HepG2 (cell line): ENCODE measurements around the gene EZH1. TPM values are rescaled to one million over a fixed set of nuclear protein-coding genes. Genes with fewer than 3 reads are reported as not detected.

Experiments
- FOXM1 ChIP-seq: sonication (generic); formaldehyde crosslinking; IDR thresholded peaks from 2 replicates; pipeline ENCODE4 v1.5.0; 2020; ENCODE audit warnings: missing genetic modification reagents
- ZNF781 ChIP-seq: sonication (generic); formaldehyde crosslinking; IDR thresholded peaks from 2 replicates; pipeline ENCODE4 v1.5.1; 2020; ENCODE audit warnings: borderline replicate concordance, mild to moderate bottlenecking, missing genetic modification reagents; ENCODE audit errors: not compliant biosample characterization
- polyA plus RNA-seq, 8 experiments: library from polyadenylated mRNA; depleted of rRNA in 3 of 8; stranded (reverse) in 7 of 8; unstranded in 1 of 8; fragments of >200 nt; fragmentation: Illumina TruSeq in 4 of 8; extraction: Trizol in 4 of 8; gene quantifications; 2 replicates each; pipeline versions ENCODE4 v1.2.1 to v1.2.3, GENCODE V29; 2011 to 2016; ENCODE audit warnings: low read depth in 4 of 8, missing spikeins in 1 of 8, mixed read lengths in 1 of 8; ENCODE audit not compliant: insufficient read depth in 1 of 8
- total RNA-seq, 5 experiments: library from RNA; depleted of rRNA; stranded (reverse); fragments of >200 nt; fragmentation: Illumina TruSeq; extraction: Trizol; gene quantifications; 2 replicates each; pipeline ENCODE4 v1.2.3, GENCODE V29; 2016; ENCODE audit warnings: low read depth in 1 of 5
- TF ChIP-seq, protein P1 (sequence below): sonication (generic); formaldehyde crosslinking; IDR thresholded peaks from 2 replicates; pipeline ENCODE4 v1.5.0; 2020; ENCODE audit warnings: mild to moderate bottlenecking, missing genetic modification reagents
- TF ChIP-seq, protein P2 (sequence below): sonication (generic); formaldehyde crosslinking; IDR thresholded peaks from 2 replicates; pipeline ENCODE4 v1.5.0; 2020; ENCODE audit warnings: mild to moderate bottlenecking, missing genetic modification reagents, borderline replicate concordance
- TF ChIP-seq, protein P3 (sequence below): sonication (generic); formaldehyde crosslinking; IDR thresholded peaks from 2 replicates; pipeline ENCODE4 v1.5.0; 2020; ENCODE audit warnings: missing genetic modification reagents, mild to moderate bottlenecking, borderline replicate concordance
- TF ChIP-seq, protein P4 (sequence below): sonication (generic); formaldehyde crosslinking; IDR thresholded peaks from 2 replicates; pipeline ENCODE4 v1.8.0; 2022; ENCODE audit warnings: mild to moderate bottlenecking, missing genetic modification reagents, borderline replicate concordance
- TF ChIP-seq, protein P5 (sequence below): IDR thresholded peaks from 2 replicates; pipeline ENCODE4 v1.6.1; 2016; ENCODE audit warnings: missing genetic modification reagents, missing compliant biosample characterization
- TF ChIP-seq, protein P6 (sequence below): sonication (generic); formaldehyde crosslinking; IDR thresholded peaks from 2 replicates; pipeline ENCODE4 v1.4.0; 2020; ENCODE audit warnings: missing genetic modification reagents, borderline replicate concordance
- TF ChIP-seq, protein P7 (sequence below): sonication (generic); formaldehyde crosslinking; IDR thresholded peaks from 2 replicates; pipeline ENCODE4 v1.5.1; 2020; ENCODE audit warnings: missing genetic modification reagents, mild to moderate bottlenecking, borderline replicate concordance
- TF ChIP-seq, protein P8 (sequence below): sonication (generic); formaldehyde crosslinking; IDR thresholded peaks from 2 replicates; pipeline ENCODE4 v1.9.0; 2021; ENCODE audit warnings: missing genetic modification reagents, borderline replicate concordance

Gene EZH1
- total and polyA plus RNA-seq, 2 of the 13 experiments (the other 11 are each of a cell fraction or from before 2014, with no cell fraction given): 11.6 to 24.0 TPM

DNA sequence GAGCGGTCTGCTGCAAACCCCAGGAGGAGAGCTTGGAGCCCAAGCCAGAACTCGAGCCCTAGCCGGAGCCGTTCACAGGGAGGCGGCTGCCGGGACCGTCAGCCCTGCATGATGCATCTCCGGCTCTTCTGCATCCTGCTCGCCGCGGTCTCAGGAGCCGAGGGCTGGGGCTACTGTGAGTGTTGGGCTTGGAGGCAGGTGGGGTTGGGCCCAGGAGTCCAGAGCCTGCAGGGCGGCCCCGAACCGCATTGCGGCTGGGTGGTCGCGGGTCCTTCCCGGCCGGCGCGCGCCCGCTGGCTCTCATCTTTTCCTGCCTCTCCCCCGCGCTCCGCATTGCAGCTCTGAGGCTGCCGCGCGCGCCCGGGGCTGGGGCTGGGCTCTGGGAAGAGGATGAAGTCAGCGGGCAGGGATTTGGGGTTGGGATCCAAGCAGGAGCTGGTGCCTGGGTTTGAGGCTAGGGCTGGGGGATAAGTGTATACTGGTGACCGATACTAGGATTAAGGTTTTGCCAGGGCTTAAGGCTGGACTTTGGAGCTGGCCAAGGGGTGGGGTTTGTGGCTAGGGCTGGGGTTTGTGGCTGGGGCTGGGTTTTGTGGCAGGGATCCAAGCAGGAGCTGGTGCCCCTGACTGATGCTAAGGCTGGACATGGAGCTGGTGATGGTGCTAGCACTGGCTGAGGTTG is 62.0 kb downstream of the EZH1 start (continued):
- TF ChIP-seq, protein P1, sequence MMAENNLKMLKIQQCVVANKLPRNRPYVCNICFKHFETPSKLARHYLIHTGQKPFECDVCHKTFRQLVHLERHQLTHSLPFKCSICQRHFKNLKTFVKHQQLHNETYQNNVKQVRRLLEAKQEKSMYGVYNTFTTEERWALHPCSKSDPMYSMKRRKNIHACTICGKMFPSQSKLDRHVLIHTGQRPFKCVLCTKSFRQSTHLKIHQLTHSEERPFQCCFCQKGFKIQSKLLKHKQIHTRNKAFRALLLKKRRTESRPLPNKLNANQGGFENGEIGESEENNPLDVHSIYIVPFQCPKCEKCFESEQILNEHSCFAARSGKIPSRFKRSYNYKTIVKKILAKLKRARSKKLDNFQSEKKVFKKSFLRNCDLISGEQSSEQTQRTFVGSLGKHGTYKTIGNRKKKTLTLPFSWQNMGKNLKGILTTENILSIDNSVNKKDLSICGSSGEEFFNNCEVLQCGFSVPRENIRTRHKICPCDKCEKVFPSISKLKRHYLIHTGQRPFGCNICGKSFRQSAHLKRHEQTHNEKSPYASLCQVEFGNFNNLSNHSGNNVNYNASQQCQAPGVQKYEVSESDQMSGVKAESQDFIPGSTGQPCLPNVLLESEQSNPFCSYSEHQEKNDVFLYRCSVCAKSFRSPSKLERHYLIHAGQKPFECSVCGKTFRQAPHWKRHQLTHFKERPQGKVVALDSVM (CRISPR knock-in tag): peak; percentile 33; the same call in 1 of the 2 replicates
- TF ChIP-seq, protein P2, sequence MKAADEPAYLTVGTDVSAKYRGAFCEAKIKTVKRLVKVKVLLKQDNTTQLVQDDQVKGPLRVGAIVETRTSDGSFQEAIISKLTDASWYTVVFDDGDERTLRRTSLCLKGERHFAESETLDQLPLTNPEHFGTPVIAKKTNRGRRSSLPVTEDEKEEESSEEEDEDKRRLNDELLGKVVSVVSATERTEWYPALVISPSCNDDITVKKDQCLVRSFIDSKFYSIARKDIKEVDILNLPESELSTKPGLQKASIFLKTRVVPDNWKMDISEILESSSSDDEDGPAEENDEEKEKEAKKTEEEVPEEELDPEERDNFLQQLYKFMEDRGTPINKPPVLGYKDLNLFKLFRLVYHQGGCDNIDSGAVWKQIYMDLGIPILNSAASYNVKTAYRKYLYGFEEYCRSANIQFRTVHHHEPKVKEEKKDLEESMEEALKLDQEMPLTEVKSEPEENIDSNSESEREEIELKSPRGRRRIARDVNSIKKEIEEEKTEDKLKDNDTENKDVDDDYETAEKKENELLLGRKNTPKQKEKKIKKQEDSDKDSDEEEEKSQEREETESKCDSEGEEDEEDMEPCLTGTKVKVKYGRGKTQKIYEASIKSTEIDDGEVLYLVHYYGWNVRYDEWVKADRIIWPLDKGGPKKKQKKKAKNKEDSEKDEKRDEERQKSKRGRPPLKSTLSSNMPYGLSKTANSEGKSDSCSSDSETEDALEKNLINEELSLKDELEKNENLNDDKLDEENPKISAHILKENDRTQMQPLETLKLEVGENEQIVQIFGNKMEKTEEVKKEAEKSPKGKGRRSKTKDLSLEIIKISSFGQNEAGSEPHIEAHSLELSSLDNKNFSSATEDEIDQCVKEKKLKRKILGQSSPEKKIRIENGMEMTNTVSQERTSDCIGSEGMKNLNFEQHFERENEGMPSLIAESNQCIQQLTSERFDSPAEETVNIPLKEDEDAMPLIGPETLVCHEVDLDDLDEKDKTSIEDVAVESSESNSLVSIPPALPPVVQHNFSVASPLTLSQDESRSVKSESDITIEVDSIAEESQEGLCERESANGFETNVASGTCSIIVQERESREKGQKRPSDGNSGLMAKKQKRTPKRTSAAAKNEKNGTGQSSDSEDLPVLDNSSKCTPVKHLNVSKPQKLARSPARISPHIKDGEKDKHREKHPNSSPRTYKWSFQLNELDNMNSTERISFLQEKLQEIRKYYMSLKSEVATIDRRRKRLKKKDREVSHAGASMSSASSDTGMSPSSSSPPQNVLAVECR (CRISPR knock-in tag): peak; percentile 79
- TF ChIP-seq, protein P3, sequence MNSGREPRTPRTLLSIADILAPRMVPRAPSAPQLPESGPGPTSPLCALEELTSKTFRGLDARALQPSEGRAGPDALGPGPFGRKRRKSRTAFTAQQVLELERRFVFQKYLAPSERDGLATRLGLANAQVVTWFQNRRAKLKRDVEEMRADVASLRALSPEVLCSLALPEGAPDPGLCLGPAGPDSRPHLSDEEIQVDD (CRISPR knock-in tag): 0 out of 2 replicates have a peak, but pooled peaks have one; percentile 39
- TF ChIP-seq, protein P4, sequence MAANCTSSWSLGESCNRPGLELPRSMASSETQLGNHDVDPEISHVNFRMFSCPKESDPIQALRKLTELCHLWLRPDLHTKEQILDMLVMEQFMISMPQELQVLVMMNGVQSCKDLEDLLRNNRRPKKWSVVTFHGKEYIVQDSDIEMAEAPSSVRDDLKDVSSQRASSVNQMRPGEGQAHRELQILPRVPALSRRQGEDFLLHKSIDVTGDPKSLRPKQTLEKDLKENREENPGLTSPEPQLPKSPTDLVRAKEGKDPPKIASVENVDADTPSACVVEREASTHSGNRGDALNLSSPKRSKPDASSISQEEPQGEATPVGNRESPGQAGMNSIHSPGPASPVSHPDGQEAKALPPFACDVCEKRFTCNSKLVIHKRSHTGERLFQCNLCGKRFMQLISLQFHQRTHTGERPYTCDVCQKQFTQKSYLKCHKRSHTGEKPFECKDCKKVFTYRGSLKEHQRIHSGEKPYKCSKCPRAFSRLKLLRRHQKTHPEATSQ: no peak
- TF ChIP-seq, protein P5, sequence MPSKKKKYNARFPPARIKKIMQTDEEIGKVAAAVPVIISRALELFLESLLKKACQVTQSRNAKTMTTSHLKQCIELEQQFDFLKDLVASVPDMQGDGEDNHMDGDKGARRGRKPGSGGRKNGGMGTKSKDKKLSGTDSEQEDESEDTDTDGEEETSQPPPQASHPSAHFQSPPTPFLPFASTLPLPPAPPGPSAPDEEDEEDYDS (CRISPR knock-in tag): 0 out of 2 replicates have a peak, but pooled peaks have one; percentile 29
- TF ChIP-seq FOXM1 (CRISPR knock-in tag) (no peak), ZNF781 (CRISPR knock-in tag) (peak; percentile 37)
- TF ChIP-seq, protein P6, sequence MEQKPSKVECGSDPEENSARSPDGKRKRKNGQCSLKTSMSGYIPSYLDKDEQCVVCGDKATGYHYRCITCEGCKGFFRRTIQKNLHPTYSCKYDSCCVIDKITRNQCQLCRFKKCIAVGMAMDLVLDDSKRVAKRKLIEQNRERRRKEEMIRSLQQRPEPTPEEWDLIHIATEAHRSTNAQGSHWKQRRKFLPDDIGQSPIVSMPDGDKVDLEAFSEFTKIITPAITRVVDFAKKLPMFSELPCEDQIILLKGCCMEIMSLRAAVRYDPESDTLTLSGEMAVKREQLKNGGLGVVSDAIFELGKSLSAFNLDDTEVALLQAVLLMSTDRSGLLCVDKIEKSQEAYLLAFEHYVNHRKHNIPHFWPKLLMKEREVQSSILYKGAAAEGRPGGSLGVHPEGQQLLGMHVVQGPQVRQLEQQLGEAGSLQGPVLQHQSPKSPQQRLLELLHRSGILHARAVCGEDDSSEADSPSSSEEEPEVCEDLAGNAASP: peak; percentile 30; the same call in 1 of the 2 replicates
- TF ChIP-seq, protein P7, sequence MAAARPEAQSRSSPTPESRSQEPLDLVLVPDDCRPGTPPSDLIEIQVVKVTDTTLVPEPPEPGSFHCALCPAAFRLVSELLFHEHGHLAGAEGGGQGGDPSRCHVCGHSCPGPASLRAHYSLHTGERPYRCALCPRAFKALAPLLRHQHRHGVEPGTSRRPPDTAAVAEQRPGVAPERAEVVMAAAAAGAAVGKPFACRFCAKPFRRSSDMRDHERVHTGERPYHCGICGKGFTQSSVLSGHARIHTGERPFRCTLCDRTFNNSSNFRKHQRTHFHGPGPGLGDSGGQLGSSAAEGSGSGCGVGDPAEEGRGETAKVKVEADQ: 0 out of 2 replicates have a peak, but pooled peaks have one; percentile 13
- TF ChIP-seq, protein P8, sequence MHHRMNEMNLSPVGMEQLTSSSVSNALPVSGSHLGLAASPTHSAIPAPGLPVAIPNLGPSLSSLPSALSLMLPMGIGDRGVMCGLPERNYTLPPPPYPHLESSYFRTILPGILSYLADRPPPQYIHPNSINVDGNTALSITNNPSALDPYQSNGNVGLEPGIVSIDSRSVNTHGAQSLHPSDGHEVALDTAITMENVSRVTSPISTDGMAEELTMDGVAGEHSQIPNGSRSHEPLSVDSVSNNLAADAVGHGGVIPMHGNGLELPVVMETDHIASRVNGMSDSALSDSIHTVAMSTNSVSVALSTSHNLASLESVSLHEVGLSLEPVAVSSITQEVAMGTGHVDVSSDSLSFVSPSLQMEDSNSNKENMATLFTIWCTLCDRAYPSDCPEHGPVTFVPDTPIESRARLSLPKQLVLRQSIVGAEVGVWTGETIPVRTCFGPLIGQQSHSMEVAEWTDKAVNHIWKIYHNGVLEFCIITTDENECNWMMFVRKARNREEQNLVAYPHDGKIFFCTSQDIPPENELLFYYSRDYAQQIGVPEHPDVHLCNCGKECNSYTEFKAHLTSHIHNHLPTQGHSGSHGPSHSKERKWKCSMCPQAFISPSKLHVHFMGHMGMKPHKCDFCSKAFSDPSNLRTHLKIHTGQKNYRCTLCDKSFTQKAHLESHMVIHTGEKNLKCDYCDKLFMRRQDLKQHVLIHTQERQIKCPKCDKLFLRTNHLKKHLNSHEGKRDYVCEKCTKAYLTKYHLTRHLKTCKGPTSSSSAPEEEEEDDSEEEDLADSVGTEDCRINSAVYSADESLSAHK: 0 out of 2 replicates have a peak, but pooled peaks have one; percentile 28
